GM12878 (cell line): ENCODE data around the gene MAGEB1. TPM values are rescaled to one million over a fixed set of nuclear protein-coding genes. Genes with fewer than 3 reads are reported as not detected.

Experiments used
- ATAC-seq: fragments of 200-7000 bp; cut with Tn5 transposase; 3 replicates; pipeline ENCODE4 v1.9.1; 2020; ENCODE audit warnings: mild to moderate bottlenecking, moderate library complexity
- BruUV-seq: library from RNA; stranded (reverse); fragments of 400-500 nt; replicated peaks from 2 replicates; lab custom pipeline; 2021; lab: Mats Ljungman, UMichigan
- CTCF ChIA-PET: fragments of 300-600 bp; sonication (Branson Sonifier 250); formaldehyde crosslinking; extraction: SDS; loops from one replicate; lab custom pipeline; 2021; ENCODE audit warnings: inconsistent platforms; lab: Yijun Ruan, JAX
- POLR2A ChIA-PET: fragments of 350-600 bp; formaldehyde crosslinking; extraction: SDS; loops from one replicate; lab custom pipeline; 2021; ENCODE audit warnings: inconsistent platforms; lab: Charles Lee
- RAD21 ChIA-PET: fragments of 300-600 bp; sonication (Branson Sonifier 250); formaldehyde crosslinking; loops from one replicate; lab custom pipeline; 2023; ENCODE audit warnings: antibody characterized with exemption; ENCODE audit not compliant: unreplicated experiment; lab: Charles Lee
- SMC1A ChIA-PET: fragments of 300-600 bp; sonication (Branson Sonifier 250); formaldehyde crosslinking; loops from one replicate; lab custom pipeline; 2023; ENCODE audit not compliant: unreplicated experiment, uncharacterized antibody; lab: Charles Lee
- DNase-seq: peaks from one replicate; pipeline ENCODE4 v3.0.0-alpha.2; 2011; ENCODE audit warnings: low read depth, low spot score
- FAIRE-seq: peaks from 3 replicates; lab custom pipeline; 2011; peaks lifted over from hg19 to GRCh38; lab: Jason Lieb, UNC
- H2AFZ ChIP-seq: 2 replicates; pipeline ENCODE4 v1.6.0; 2011; ENCODE audit warnings: low read depth, low read length, control low read depth; ENCODE audit not compliant: control insufficient read depth
- H3K27ac ChIP-seq: 2 replicates; pipeline ENCODE4 v1.5.1; 2011; ENCODE audit warnings: control low read depth; ENCODE audit not compliant: control insufficient read depth, insufficient read depth
- H3K27me3 ChIP-seq, 2 experiments: replicated peaks in 1 of 2; 2 replicates each; pipeline versions ENCODE4 v1.6.0 to v1.6.1; 2011; ENCODE audit warnings: low read length in 1 of 2; ENCODE audit not compliant: control insufficient read depth in 2 of 2, insufficient read depth in 2 of 2
- H3K36me3 ChIP-seq, 2 experiments: 2 replicates each; pipeline ENCODE4 v1.5.1; 2011; ENCODE audit warnings: low read length in 1 of 2; ENCODE audit not compliant: control insufficient read depth in 2 of 2, insufficient read depth in 2 of 2
- H3K4me1 ChIP-seq: 2 replicates; pipeline ENCODE4 v1.6.1; 2011; ENCODE audit warnings: mild to moderate bottlenecking, low read length, moderate library complexity, mixed read lengths; ENCODE audit not compliant: control insufficient read depth, insufficient read depth
- H3K4me2 ChIP-seq: 2 replicates; pipeline ENCODE4 v1.6.0; 2011; ENCODE audit warnings: control low read depth; ENCODE audit not compliant: control insufficient read depth, insufficient read depth
- H3K4me3 ChIP-seq: fragments of 200-600 bp; sonication (generic); 2 replicates; pipeline ENCODE4 v1.5.1; 2016
- H3K79me2 ChIP-seq: 2 replicates; pipeline ENCODE4 v1.6.0; 2011; ENCODE audit warnings: low read length; ENCODE audit not compliant: control insufficient read depth, insufficient read depth
- H3K9ac ChIP-seq: 2 replicates; pipeline ENCODE4 v1.8.0; 2011; ENCODE audit warnings: low read length, control low read depth, mixed read lengths; ENCODE audit not compliant: control insufficient read depth, insufficient read depth
- H3K9me3 ChIP-seq: replicated peaks from 3 replicates; pipeline ENCODE4 v1.5.1; 2011; ENCODE audit warnings: mild to moderate bottlenecking, low read length; ENCODE audit not compliant: control insufficient read depth, insufficient read depth
- H4K20me1 ChIP-seq: 2 replicates; pipeline ENCODE4 v1.6.0; 2011; ENCODE audit not compliant: control insufficient read depth, insufficient read depth
- ASH2L ChIP-seq: fragments of 300-600, 200-600 bp; sonication (generic); IDR thresholded peaks from 2 replicates; pipeline ENCODE4 v1.6.1; 2017; ENCODE audit warnings: low read depth, mild to moderate bottlenecking, borderline replicate concordance
- ATF7 ChIP-seq: fragments of 450-650 bp; IDR thresholded peaks from 2 replicates; pipeline ENCODE4 v1.6.1; 2016; ENCODE audit warnings: low read depth, mild to moderate bottlenecking
- BCL11A ChIP-seq: IDR thresholded peaks from 2 replicates; pipeline ENCODE4 v1.6.1; 2011; ENCODE audit warnings: low read depth, low read length
- CBX5 ChIP-seq: sonication (generic); IDR thresholded peaks from 2 replicates; pipeline ENCODE4 v1.6.1; 2016; ENCODE audit warnings: low read depth, moderate library complexity, mild to moderate bottlenecking, inconsistent platforms
- DPF2 ChIP-seq: fragments of 450-650 bp; IDR thresholded peaks from 2 replicates; pipeline ENCODE4 v1.6.1; 2017; ENCODE audit warnings: mild to moderate bottlenecking
- GABPA ChIP-seq: IDR thresholded peaks from 2 replicates; pipeline ENCODE4 v1.6.1; 2014; ENCODE audit warnings: antibody characterized with exemption, low read depth, mild to moderate bottlenecking, inconsistent platforms
- JUND ChIP-seq: IDR thresholded peaks from 2 replicates; pipeline ENCODE4 v1.6.1; 2012; ENCODE audit warnings: low read depth, mild to moderate bottlenecking, low read length, improper control_type of control experiment, moderate library complexity
- MAX ChIP-seq: IDR thresholded peaks from 2 replicates; pipeline ENCODE4 v1.6.1; 2012; ENCODE audit warnings: low read depth, low read length, improper control_type of control experiment
- MEF2A ChIP-seq: IDR thresholded peaks from 2 replicates; pipeline ENCODE4 v1.6.1; 2011; ENCODE audit warnings: low read depth, mild to moderate bottlenecking, low read length, moderate library complexity; ENCODE audit not compliant: insufficient read depth
- ZBED1 ChIP-seq: IDR thresholded peaks from 2 replicates; pipeline ENCODE4 v1.6.1; 2016; ENCODE audit warnings: borderline replicate concordance
- WGBS: methylation state at CpG from one replicate; pipeline ENCODE4 v1.1.6; 2016; ENCODE audit warnings: low lambda C conversion rate; ENCODE audit not compliant: insufficient replicate concordance, insufficient coverage; ENCODE audit errors: missing lambda C conversion rate; 5-methylcytosine and 5-hydroxymethylcytosine counted together
- in situ Hi-C: fragments of 300-500 bp; cut with MboI; formaldehyde crosslinking; loops from 9 replicates; pipeline ENCODE4 v1.14.3; 2018; ENCODE audit warnings: mixed read lengths
- intact Hi-C: fragments of 100-400 bp; cut with micrococcal nuclease; formaldehyde crosslinking; loops from one replicate; pipeline ENCODE4 v1.14.2; 2022; ENCODE audit not compliant: unreplicated experiment
- polyA plus RNA-seq, 11 experiments: library from polyadenylated mRNA; depleted of rRNA in 4 of 11; unstranded in 6 of 11; stranded (reverse) in 5 of 11; fragments of >200 nt; fragmentation: Nextera tagmentation in 4 of 11; fragmentation: Illumina TruSeq in 1 of 11; extraction: Ambion mirVana in 4 of 11; extraction: Trizol in 1 of 11; gene quantifications; 1 replicate in 1 of 11; 2 replicates in 10 of 11; pipeline versions ENCODE4 v1.2.1 to v1.2.3, GENCODE V29; 2011 to 2016; ENCODE audit warnings: inconsistent platforms in 2 of 11, missing spikeins in 2 of 11, low read depth in 1 of 11
- total RNA-seq, 4 experiments: library from RNA; depleted of rRNA in 3 of 4; stranded (reverse); fragments of >200 nt in 3 of 4; fragmentation: Illumina TruSeq in 1 of 4; extraction: Trizol in 1 of 4; gene quantifications; 2 replicates each; pipeline versions ENCODE4 v1.2.1 to v1.2.3, GENCODE V29; 2013 to 2021

The MAGEB1 gene
- total and polyA plus RNA-seq, 10 of the 15 experiments (the other 5 are each of a cell fraction or from before 2014, with no cell fraction given): 0.04 to 0.06 TPM; not detected in 8

GRCh38 chrX:30270639-30271038 lies 23.7 kb downstream of the MAGEB1 start:
- in situ Hi-C loops: loop anchor here (10.0 kb wide), 1 partner anchor 234 kb away; no protein-coding TSS in a partner anchor
- H3K27me3 ChIP-seq: peaks cover 0 to 2% of the 10 kb centered on the region in 2 experiments; a peak in 1 of 4 replicates
- DNase-seq (no peak), ATAC-seq (no peak; the same call in 2 of the 3 replicates), FAIRE-seq (no peak)
- BruUV-seq: no TSS peak
- ChIA-PET CTCF (no interaction called here), POLR2A (no interaction called here), SMC1A (no interaction called here), RAD21 (no interaction called here)
- H4K20me1 ChIP-seq: no peaks in the 10 kb centered on the region
- H3K9ac ChIP-seq: no peak overlapping the region
- no peaks in the 10 kb centered on the region for H3K4me1 ChIP-seq
- H3K36me3 ChIP-seq: no peaks in the 10 kb centered on the region
- H3K9me3 ChIP-seq: no peaks in the 10 kb centered on the region
- no peak overlapping the region for H3K27ac ChIP-seq
- no peak overlapping the region for H2AFZ ChIP-seq
- intact Hi-C loops: loop anchor here (10.0 kb wide), 1 partner anchor 126 kb away; no protein-coding TSS in a partner anchor
- WGBS: 3% methylated on average over 3 of the region's 3 CpGs
- no peaks in the 10 kb centered on the region for H3K79me2 ChIP-seq
- no peak for TF ChIP-seq MEF2A
- TF ChIP-seq ATF7: no peak
- TF ChIP-seq CBX5: no peak
- no peak for TF ChIP-seq ZBED1
- TF ChIP-seq ASH2L: no peak
- no peak for TF ChIP-seq JUND
- no peak for TF ChIP-seq GABPA
- no peak for TF ChIP-seq MAX
- TF ChIP-seq BCL11A: no peak
- no peak for TF ChIP-seq DPF2
- H3K4me2 ChIP-seq: no peak overlapping the region
- no peak overlapping the region for H3K4me3 ChIP-seq
